ENCODE measurements around the gene FBXO15.
A peak's percentile ranks its signal among the peaks of the same experiment; 100 is the strongest.

The FBXO15 gene

GRCh38 chr18:74126684-74127655 is 20.7 kb downstream of the FBXO15 start:
- no peak for DNase-seq
- in situ Hi-C loops (cut with HindIII; ENCODE audit: low pct_ligation_motif_present, low pct_unique_long_range_greater_than_20kb, low sequenced_read_pairs), result no loop called here

GRCh38 chr18:74124642-74125041 is 23.0 kb downstream of the FBXO15 start:
- in situ Hi-C loops (cut with HindIII; ENCODE audit: low pct_ligation_motif_present, low pct_unique_long_range_greater_than_20kb, low sequenced_read_pairs), result no loop called here
- DNase-seq, result no peak

- DNase-seq, result no peak
- in situ Hi-C loops (cut with HindIII; ENCODE audit: low pct_ligation_motif_present, low pct_unique_long_range_greater_than_20kb, low sequenced_read_pairs), result no loop called here
These were observed 24.4 kb downstream of the FBXO15 start for GRCh38 chr18:74123200-74123599.

DNA sequence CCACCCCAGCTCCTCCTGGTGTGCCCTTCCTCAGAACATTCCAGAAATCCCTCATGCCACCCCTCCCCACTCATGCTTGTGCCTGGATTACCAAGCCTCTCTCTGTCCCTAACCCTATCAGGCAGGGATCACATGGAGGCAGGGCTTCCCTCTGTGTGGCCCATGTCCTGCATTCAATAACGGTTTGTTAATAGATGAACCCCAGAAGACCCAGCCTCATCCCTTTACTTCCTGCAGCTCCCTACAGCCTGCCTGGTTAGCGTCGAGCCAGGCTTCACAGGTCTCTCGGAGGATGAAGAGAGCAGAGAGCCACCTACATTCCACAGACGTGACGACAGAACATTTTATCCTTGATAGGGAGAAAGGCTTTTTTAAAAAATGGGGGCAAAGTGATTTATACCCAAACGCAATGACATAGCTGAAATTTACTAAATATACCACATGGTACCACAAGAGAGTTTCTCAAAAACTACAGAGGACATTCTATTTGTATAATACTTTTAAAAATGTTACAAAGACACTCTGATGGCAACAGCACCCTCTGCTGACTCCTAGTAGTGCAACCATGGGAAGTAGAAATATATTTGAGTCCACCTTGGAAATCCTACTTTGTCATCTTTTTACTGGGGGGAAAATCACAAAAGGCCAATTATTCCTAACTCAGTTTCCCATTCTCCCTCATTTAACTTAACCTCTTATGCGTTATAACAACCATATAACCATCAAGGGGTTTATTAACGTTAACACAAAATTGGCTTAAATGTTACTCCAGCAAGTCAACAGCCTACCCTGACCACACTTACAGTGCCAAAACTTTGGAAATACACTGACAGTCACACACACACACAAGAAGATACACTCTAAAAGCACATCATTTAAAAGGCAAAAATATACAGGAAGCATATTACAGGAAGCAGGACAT is 30.7 kb downstream of the FBXO15 start:
- DNase-seq, result peak; percentile 40
- in situ Hi-C loops (cut with HindIII; ENCODE audit: low pct_ligation_motif_present, low pct_unique_long_range_greater_than_20kb, low sequenced_read_pairs), result no loop called here

DNA sequence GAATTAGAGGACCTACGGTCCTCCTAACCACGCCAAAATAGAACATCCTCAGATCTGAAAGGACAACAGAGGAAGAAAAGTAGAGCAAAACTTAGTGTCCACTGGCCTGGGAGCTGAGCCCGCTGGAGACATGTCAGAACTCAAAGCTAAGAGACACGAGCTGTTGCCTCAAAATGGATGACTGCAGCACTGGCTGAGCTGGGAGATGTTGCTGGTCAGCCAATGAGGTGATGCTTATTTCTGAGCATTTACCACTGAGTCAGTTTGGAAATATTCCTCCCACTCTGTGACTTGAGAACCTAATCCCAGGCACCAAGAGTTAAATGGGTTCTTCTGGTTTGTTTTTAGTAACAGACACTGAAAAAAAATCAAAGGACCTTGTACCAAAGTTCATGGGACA is 32.6 kb downstream of the FBXO15 start:
- in situ Hi-C loops (cut with HindIII; ENCODE audit: low pct_ligation_motif_present, low pct_unique_long_range_greater_than_20kb, low sequenced_read_pairs), result no loop called here
- DNase-seq, result no peak

- in situ Hi-C loops (cut with HindIII; ENCODE audit: low pct_ligation_motif_present, low pct_unique_long_range_greater_than_20kb, low sequenced_read_pairs), result no loop called here
- no peak for DNase-seq
These were observed 33.5 kb downstream of the FBXO15 start for GRCh38 chr18:74114116-74114515.

- no peak for DNase-seq
- in situ Hi-C loops (cut with HindIII; ENCODE audit: low pct_ligation_motif_present, low pct_unique_long_range_greater_than_20kb, low sequenced_read_pairs), result no loop called here
These were observed 33.9 kb downstream of the FBXO15 start for GRCh38 chr18:74113711-74114110.

GRCh38 chr18:74110976-74111375 is 36.7 kb downstream of the FBXO15 start:
- in situ Hi-C loops (cut with HindIII; ENCODE audit: low pct_ligation_motif_present, low pct_unique_long_range_greater_than_20kb, low sequenced_read_pairs), result no loop called here
- DNase-seq, result no peak

DNA sequence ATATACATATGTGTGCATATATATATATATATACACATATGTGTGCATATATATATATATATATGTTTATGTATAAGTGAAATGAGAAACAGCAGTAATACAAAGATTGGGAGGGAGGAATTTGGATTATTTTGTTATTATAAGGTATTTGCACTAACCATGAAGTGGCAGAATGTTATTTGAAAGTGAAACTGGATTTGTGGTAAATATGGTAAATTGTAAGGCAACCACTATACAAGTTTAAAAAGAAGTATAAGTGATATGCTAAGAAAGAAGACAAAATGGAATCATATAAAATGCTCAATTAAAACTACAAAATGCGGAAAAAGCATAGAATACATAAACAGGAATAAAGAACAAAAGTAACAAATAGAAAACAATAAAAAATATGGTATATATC is 37.5 kb downstream of the FBXO15 start:
- no peak for DNase-seq
- in situ Hi-C loops (cut with HindIII; ENCODE audit: low pct_ligation_motif_present, low pct_unique_long_range_greater_than_20kb, low sequenced_read_pairs), result no loop called here

DNA sequence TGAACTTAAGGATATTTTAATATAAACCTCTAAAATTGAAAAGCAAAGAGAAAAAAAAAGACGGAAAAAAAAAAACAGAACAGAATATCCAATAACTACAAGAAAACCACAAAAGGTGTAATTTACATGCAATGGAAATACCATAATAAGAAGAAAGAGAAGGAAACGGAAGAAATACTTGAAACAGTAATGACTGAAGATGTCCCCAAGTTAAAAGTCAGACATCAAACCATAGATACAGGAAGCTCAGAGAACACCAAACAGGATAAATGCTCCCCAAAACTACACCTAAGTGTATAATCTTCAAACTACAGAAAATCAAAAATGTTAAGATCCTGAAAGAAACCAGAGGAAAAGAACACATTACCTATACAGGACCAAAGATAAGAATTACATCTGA is 39.2 kb downstream of the FBXO15 start:
- in situ Hi-C loops (cut with HindIII; ENCODE audit: low pct_ligation_motif_present, low pct_unique_long_range_greater_than_20kb, low sequenced_read_pairs), result no loop called here

DNA sequence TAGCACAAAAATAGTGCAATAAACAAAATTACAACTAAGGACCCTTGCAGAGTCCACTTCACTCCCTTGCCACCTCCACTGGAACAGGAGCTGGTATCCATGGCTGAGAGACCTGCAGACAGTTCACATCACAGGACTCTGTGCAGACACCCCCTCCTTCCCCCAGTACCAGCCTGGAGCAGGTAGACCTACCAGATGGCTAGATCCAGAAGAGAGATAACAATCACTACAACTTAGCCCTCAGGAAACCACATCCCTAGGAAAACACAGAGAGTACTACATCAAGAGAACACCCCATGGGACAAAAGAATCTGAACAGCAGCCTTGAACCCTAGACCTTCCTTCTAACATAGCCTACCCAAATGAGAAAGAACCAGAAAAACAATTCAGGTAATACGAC is 49.8 kb downstream of the FBXO15 start:
- DNase-seq, result no peak
- in situ Hi-C loops (cut with HindIII; ENCODE audit: low pct_ligation_motif_present, low pct_unique_long_range_greater_than_20kb, low sequenced_read_pairs), result no loop called here

More for the DNA sequence above, 39.2 kb downstream of the FBXO15 start:
- DNase-seq, result no peak

DNA sequence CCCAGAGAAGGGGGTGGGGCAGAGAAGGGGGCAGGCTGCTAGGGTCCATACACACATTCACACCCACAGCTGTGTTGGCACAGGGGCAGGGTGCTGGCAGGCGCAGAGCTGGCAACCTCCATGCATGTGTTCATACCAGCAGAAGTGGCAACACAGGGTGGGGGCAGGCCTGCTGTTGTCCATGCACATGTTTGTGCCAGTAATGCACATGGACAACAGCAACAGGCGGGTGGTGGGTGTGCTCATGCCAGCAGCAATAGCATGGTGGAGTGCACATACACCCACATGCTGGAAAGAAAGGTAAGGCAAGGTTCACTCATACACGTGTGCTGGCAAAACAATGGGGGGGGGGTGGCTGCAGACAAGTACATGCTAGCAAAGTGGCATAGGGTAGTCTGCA is 54.7 kb downstream of the FBXO15 start:
- in situ Hi-C loops (cut with HindIII; ENCODE audit: low pct_ligation_motif_present, low pct_unique_long_range_greater_than_20kb, low sequenced_read_pairs), result no loop called here
- no peak for DNase-seq

GRCh38 chr18:74084184-74084855 is 63.3 kb downstream of the FBXO15 start:
- in situ Hi-C loops (cut with HindIII; ENCODE audit: low pct_ligation_motif_present, low pct_unique_long_range_greater_than_20kb, low sequenced_read_pairs), result no loop called here
- no peak for DNase-seq

- in situ Hi-C loops (cut with HindIII; ENCODE audit: low pct_ligation_motif_present, low pct_unique_long_range_greater_than_20kb, low sequenced_read_pairs), result no loop called here
- no peak for DNase-seq
These were observed 64.1 kb downstream of the FBXO15 start for GRCh38 chr18:74083557-74083952.

DNA sequence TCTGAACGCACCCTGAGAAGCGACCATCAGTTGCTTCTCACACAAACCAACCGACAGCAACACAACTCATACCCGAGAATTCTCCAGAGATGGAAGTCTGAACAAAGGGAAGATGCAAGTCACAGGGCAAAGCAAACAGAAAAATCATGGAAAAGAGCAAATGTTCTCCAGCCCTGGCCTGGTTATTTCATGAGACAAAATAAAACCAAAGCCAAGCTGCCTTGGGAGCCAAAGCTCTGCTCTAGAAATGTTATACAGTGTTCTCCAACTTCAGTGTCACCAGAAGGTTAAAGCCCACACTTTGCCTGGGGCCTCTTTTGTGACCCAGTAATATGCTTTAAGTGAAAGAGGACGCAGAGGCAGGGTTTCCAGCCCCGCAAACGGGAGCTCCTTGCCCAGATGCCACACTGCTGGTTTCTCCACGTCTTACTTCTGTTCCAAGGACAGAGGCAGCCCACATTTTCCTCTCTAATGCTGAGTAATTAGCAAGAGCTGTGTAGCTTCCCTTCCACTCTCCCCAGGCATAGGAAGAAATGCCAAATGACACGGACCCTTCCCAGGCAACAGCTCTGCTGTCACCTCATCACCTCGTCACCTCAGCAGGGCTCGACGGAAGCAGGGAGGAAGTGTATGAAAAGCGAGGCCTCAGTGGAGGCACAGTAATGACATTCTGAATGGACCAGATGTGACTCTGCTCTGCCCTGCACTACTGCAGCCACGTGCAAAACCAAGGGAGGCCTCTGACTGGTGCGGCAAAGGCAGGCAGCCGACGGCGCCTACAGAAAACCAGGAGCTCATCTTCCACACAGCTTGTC is 64.7 kb downstream of the FBXO15 start:
- DNase-seq, result no peak
- in situ Hi-C loops (cut with HindIII; ENCODE audit: low pct_ligation_motif_present, low pct_unique_long_range_greater_than_20kb, low sequenced_read_pairs), result no loop called here

DNA sequence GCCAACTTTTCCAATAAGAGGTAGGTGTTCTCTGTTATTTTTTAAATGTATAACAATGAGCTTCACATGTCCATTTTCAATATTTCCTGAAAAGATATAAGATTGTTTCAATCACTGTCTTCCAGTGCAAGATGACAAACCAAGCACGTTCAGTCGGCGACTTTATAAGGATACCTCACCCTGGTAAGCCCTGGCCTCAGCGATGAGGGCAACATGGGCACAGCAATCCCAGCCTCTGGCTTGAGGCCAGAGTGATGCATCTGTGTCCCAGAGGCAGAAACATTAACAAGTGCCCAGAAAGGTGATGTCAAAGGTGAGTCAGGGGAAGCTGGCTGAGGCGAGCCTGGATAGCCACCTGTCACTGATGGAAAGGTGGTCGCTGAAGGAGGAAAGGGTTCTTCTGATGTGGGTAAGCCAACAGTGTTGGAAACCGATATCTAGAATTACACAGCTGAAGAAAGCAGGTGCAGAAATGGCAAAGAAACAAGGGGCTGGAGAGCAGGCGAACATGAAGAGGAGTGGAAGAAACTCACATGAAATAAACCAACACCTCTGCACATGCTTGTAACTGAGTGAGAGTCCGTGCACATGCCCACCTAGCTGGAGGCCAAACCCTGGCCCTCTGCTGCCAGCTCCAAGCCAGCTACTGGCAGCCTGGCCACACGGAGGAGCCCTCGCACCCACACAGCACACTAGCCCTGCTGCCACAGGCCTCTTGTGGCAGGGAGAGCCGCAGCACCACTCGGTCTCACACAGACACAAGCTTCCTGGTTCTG is 65.5 kb downstream of the FBXO15 start:
- DNase-seq, result peak; percentile 77
- in situ Hi-C loops (cut with HindIII; ENCODE audit: low pct_ligation_motif_present, low pct_unique_long_range_greater_than_20kb, low sequenced_read_pairs), result no loop called here

DNA sequence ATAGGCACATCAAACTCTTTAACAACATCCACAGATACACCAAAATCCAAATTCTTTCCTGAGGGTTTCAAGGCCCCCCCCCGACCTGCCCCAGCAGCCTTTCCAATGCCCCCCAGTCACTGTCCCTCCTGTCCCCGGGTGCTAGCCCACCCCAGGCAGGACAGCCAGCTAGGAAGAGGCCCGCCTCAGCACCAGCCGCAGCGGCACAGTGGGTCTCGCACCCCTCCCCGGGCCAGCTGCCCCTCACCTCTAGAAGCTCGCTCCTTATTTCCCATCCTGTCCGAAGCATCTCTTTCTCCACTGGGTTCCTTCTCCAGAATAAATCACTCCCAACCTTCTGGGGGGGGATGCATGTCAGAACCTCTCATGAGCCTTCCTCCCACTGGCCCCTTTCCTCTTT is 69.4 kb downstream of the FBXO15 start:
- in situ Hi-C loops (cut with HindIII; ENCODE audit: low pct_ligation_motif_present, low pct_unique_long_range_greater_than_20kb, low sequenced_read_pairs), result no loop called here
- DNase-seq, result no peak

Data from ACHN (cell line).